Stimulated activated naive B cell treated with anti-CD40 and anti-IgM and Interleukin-4, amounts not matched to agents 10 μg/mL and 1 μg/mL and 100 μg/mL, for 72 hours (primary cell): ENCODE data around the gene ENDOU.

Source experiments
- ATAC-seq, 2 donors: fragments of 150-1000 bp; cut with Tn5 transposase; replicated peaks; 2 replicates each; pipeline ENCODE4 v1.10.0; 2021; ENCODE audit warnings: moderate library complexity in 1 of 2
- DNase-seq: peaks from one replicate; pipeline ENCODE4 v3.0.0; 2021
- H3K27ac Mint-ChIP-seq: one replicate; pipeline ENCODE4 v1.8.0; 2022; ENCODE audit warnings: mild to moderate bottlenecking, mixed read lengths
- H3K27me3 Mint-ChIP-seq, 2 donors: one replicate each; pipeline ENCODE4 v1.8.0; 2022; ENCODE audit warnings: mixed read lengths in 2 of 2
- H3K36me3 Mint-ChIP-seq, 2 donors: one replicate each; pipeline ENCODE4 v1.8.0; 2022; ENCODE audit warnings: mixed read lengths in 2 of 2, mild to moderate bottlenecking in 1 of 2
- H3K4me1 Mint-ChIP-seq, 2 donors: one replicate each; pipeline ENCODE4 v1.8.0; 2022; ENCODE audit warnings: mixed read lengths in 2 of 2, mild to moderate bottlenecking in 1 of 2
- H3K4me3 Mint-ChIP-seq, 2 donors: one replicate each; pipeline ENCODE4 v1.8.0; 2022; ENCODE audit warnings: mild to moderate bottlenecking in 2 of 2, mixed read lengths in 2 of 2, moderate library complexity in 1 of 2
- H3K9me3 Mint-ChIP-seq, 2 donors: one replicate each; pipeline ENCODE4 v1.8.0; 2022; ENCODE audit warnings: mixed read lengths in 2 of 2, mild to moderate bottlenecking in 1 of 2

The ENDOU gene

GRCh38 chr12:47725091-47725772, at the start of gene ENDOU:
TSS of gene ENDOU (minus strand) at chr12:47725490. CDS start at chr12:47725413, 77 bp downstream.
- Mint-ChIP-seq H3K4me3 (peak within 1 kb of the TSS in 1 of 2 donors; percentile 5), H3K4me1 (peaks cover 38 to 56% of the 10 kb centered on the region in 2 donors), H3K27me3 (no peaks in the 10 kb centered on the region), H3K36me3 (peaks cover 45 to 63% of the 10 kb centered on the region in 2 donors), H3K27ac (peak within 1 kb of the TSS; percentile 79), H3K9me3 (no peaks in the 10 kb centered on the region)
- no peak for DNase-seq
- ATAC-seq = no peak

- ATAC-seq (no peak), DNase-seq (no peak)
- H3K4me1 Mint-ChIP-seq = peaks cover 34 to 62% of the 10 kb centered on the region in 2 donors
- peaks cover 0 to 2% of the 10 kb centered on the region in 2 donors for H3K36me3 Mint-ChIP-seq
- no peaks in the 10 kb centered on the region for H3K9me3 Mint-ChIP-seq
- H3K27ac Mint-ChIP-seq = peak overlapping the region; percentile 88
- peak overlapping the region; percentile 6 to 28 for H3K4me3 Mint-ChIP-seq
- H3K27me3 Mint-ChIP-seq = no peaks in the 10 kb centered on the region
These were observed 49.4 kb upstream of the ENDOU start for GRCh38 chr12:47774663-47775062.

- Mint-ChIP-seq H3K4me1 (peaks cover 34 to 56% of the 10 kb centered on the region in 2 donors), H3K4me3 (peak overlapping the region; percentile 91 to 95)
- ATAC-seq = no peak
These were observed 48.7 kb upstream of the ENDOU start for GRCh38 chr12:47773858-47774580.

GRCh38 chr12:47773062-47773857, 48.0 kb upstream of the ENDOU start, which contains the start of gene SLC48A1:
TSS of gene SLC48A1 (plus strand) at chr12:47773238. CDS start at chr12:47773305, 67 bp downstream.
- Mint-ChIP-seq H3K4me3 (peak within 1 kb of the TSS; percentile 91 to 95), H3K27me3 (no peaks in the 10 kb centered on the region), H3K27ac (peak within 1 kb of the TSS; percentile 92), H3K9me3 (no peaks in the 10 kb centered on the region), H3K4me1 (peaks cover 34 to 53% of the 10 kb centered on the region in 2 donors), H3K36me3 (peaks cover 0 to 2% of the 10 kb centered on the region in 2 donors)
- DNase-seq (peak; percentile 63), ATAC-seq (peak; percentile 84 to 87)

More at GRCh38 chr12:47773858-47774580, 48.7 kb upstream of the ENDOU start:
- H3K27me3 Mint-ChIP-seq = no peaks in the 10 kb centered on the region
- H3K27ac Mint-ChIP-seq = peak overlapping the region; percentile 92
- peaks cover 0 to 2% of the 10 kb centered on the region in 2 donors for H3K36me3 Mint-ChIP-seq
- H3K9me3 Mint-ChIP-seq = no peaks in the 10 kb centered on the region
- DNase-seq = no peak

GRCh38 chr12:47772738-47773061, 47.4 kb upstream of the ENDOU start:
- H3K36me3 Mint-ChIP-seq = peaks cover 0 to 2% of the 10 kb centered on the region in 2 donors
- no peak for ATAC-seq
- H3K4me1 Mint-ChIP-seq = peaks cover 31 to 47% of the 10 kb centered on the region in 2 donors
- DNase-seq = no peak
- no peaks in the 10 kb centered on the region for H3K27me3 Mint-ChIP-seq
- peak overlapping the region; percentile 75 for H3K27ac Mint-ChIP-seq
- H3K4me3 Mint-ChIP-seq = peak overlapping the region; percentile 60 to 82
- no peaks in the 10 kb centered on the region for H3K9me3 Mint-ChIP-seq

GRCh38 chr12:47772094-47772660, 46.9 kb upstream of the ENDOU start:
- DNase-seq (no peak), ATAC-seq (no peak)
- no peaks in the 10 kb centered on the region for H3K27me3 Mint-ChIP-seq
- peak overlapping the region; percentile 75 for H3K27ac Mint-ChIP-seq
- H3K4me1 Mint-ChIP-seq = peaks cover 31 to 43% of the 10 kb centered on the region in 2 donors
- H3K9me3 Mint-ChIP-seq = no peaks in the 10 kb centered on the region
- H3K4me3 Mint-ChIP-seq = peak overlapping the region; percentile 60 to 82
- peaks cover 0 to 2% of the 10 kb centered on the region in 2 donors for H3K36me3 Mint-ChIP-seq

- H3K27ac Mint-ChIP-seq = no peak overlapping the region
- H3K4me1 Mint-ChIP-seq = peaks cover 23 to 34% of the 10 kb centered on the region in 2 donors
- no peaks in the 10 kb centered on the region for H3K27me3 Mint-ChIP-seq
- DNase-seq = no peak
- no peak for ATAC-seq
- no peaks in the 10 kb centered on the region for H3K9me3 Mint-ChIP-seq
- no peak overlapping the region for H3K4me3 Mint-ChIP-seq
- H3K36me3 Mint-ChIP-seq = peaks cover 0 to 2% of the 10 kb centered on the region in 2 donors
These were observed 46.0 kb upstream of the ENDOU start for GRCh38 chr12:47771304-47771703.

GRCh38 chr12:47770086-47770726, 44.9 kb upstream of the ENDOU start:
- no peaks in the 10 kb centered on the region for H3K27me3 Mint-ChIP-seq
- peaks cover 0 to 2% of the 10 kb centered on the region in 2 donors for H3K36me3 Mint-ChIP-seq
- H3K9me3 Mint-ChIP-seq = no peaks in the 10 kb centered on the region
- DNase-seq (no peak), ATAC-seq (no peak)
- H3K27ac Mint-ChIP-seq = no peak overlapping the region
- no peak overlapping the region for H3K4me3 Mint-ChIP-seq
- peaks cover 13 to 23% of the 10 kb centered on the region in 2 donors for H3K4me1 Mint-ChIP-seq

GRCh38 chr12:47769234-47770085, 44.2 kb upstream of the ENDOU start:
- no peak overlapping the region for H3K27ac Mint-ChIP-seq
- H3K9me3 Mint-ChIP-seq = no peaks in the 10 kb centered on the region
- no peak overlapping the region for H3K4me3 Mint-ChIP-seq
- H3K4me1 Mint-ChIP-seq = peaks cover 6 to 16% of the 10 kb centered on the region in 2 donors
- ATAC-seq (no peak), DNase-seq (no peak)
- H3K36me3 Mint-ChIP-seq = peaks cover 0 to 2% of the 10 kb centered on the region in 2 donors
- H3K27me3 Mint-ChIP-seq = no peaks in the 10 kb centered on the region

GRCh38 chr12:47768323-47768811, 43.1 kb upstream of the ENDOU start:
- H3K27me3 Mint-ChIP-seq = no peaks in the 10 kb centered on the region
- no peak for DNase-seq
- ATAC-seq = no peak
- H3K4me3 Mint-ChIP-seq = no peak overlapping the region
- H3K36me3 Mint-ChIP-seq = no peaks in the 10 kb centered on the region
- peaks cover 11 to 17% of the 10 kb centered on the region in 2 donors for H3K4me1 Mint-ChIP-seq
- H3K9me3 Mint-ChIP-seq = no peaks in the 10 kb centered on the region
- H3K27ac Mint-ChIP-seq = no peak overlapping the region

GRCh38 chr12:47767216-47767724, 42.0 kb upstream of the ENDOU start:
- no peaks in the 10 kb centered on the region for H3K27me3 Mint-ChIP-seq
- H3K27ac Mint-ChIP-seq = no peak overlapping the region
- H3K4me1 Mint-ChIP-seq = peaks cover 16 to 19% of the 10 kb centered on the region in 2 donors
- H3K9me3 Mint-ChIP-seq = no peaks in the 10 kb centered on the region
- no peaks in the 10 kb centered on the region for H3K36me3 Mint-ChIP-seq
- DNase-seq (peak; percentile 41), ATAC-seq (peak; percentile 73 to 76)
- H3K4me3 Mint-ChIP-seq = no peak overlapping the region

GRCh38 chr12:47766502-47767215, 41.4 kb upstream of the ENDOU start:
- no peaks in the 10 kb centered on the region for H3K36me3 Mint-ChIP-seq
- no peaks in the 10 kb centered on the region for H3K9me3 Mint-ChIP-seq
- peak; percentile 21 to 23 for ATAC-seq

More at GRCh38 chr12:47766502-47767215, 41.4 kb upstream of the ENDOU start:
- no peak overlapping the region for H3K4me3 Mint-ChIP-seq
- no peak for DNase-seq
- H3K27ac Mint-ChIP-seq = no peak overlapping the region
- no peaks in the 10 kb centered on the region for H3K27me3 Mint-ChIP-seq
- peaks cover 16 to 18% of the 10 kb centered on the region in 2 donors for H3K4me1 Mint-ChIP-seq
